ENCODE results near the gene OTUD7B. TPM values are rescaled to one million over a fixed set of nuclear protein-coding genes. Genes with fewer than 3 reads are reported as not detected.
A peak's percentile ranks its signal among the peaks of the same experiment; 100 is the strongest.

Gene OTUD7B
- total RNA-seq, 1 experiment from 2014 or later, result 11.9 TPM

DNA sequence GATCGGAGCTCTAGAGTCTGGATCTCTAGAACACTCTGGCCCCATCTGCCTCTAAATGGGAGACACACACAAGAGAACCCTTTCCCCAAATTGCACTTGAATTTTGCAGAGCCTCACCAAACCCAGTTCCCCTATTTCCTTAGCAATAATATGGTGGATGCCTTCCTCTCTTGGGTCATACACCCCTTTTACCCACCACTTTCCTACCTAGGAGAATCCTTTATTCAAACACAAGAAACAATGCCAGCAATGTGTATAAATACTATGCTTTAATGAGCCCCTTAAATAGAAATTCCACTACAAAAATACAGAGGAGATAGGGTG lies 82.2 kb downstream of the OTUD7B start:
- in situ Hi-C loops (cut with HindIII; ENCODE audit: low sequenced_read_pairs), result no loop called here
- no peak for DNase-seq (ENCODE audit: low spot score)

DNA sequence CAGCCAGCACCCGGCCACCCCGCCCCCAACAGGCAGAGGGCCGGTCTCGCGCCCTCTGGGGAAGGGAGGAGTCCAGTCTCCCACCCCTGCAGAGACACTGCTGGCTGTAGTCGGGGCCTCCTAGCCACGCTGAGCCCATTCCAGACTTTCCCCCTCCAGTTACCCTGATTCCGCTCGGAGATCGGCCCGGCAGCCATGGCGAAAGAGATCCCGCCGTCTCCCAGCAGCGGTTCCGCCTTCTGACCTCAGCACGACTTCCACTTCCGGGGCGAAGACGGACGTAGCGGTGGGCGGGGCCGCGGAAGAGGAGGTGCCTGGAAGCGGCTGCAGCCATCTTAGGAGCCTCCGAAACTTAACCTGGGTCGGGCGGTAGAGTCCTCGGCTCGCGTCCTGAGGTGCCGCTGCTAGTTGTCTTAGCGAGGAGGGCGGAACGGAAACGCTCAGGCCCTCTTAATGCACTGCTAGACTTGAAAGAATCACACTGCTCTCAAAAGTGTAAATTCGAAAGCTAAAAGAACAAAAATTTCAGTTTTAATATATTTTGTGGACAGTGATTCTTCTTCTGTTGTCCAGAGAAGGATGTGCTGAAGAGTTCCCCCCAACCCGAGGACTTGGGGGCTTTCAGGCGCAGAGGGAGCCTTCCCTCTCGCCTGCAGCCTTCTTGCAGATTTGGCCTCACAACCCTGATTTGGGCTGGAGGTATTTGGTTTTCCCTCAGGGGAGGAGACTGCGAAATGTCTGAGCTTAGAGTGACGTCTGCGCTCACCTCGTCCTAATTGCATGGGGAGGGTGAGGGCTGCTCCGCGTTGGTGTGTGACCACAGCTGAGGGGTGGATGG lies 82.7 kb downstream of the OTUD7B start, which contains the start of gene SF3B4:
Gene SF3B4 (minus strand): TSS at position 241 of the 838 bp plus-strand sequence. CDS start 44 bp downstream, at position 197.
- in situ Hi-C loops (cut with HindIII; ENCODE audit: low sequenced_read_pairs), result no loop called here
- peak; percentile 97 for DNase-seq (ENCODE audit: low spot score)

GRCh38 chr1:149927056-149927562 lies 83.4 kb downstream of the OTUD7B start:
- DNase-seq (ENCODE audit: low spot score), result no peak
- in situ Hi-C loops (cut with HindIII; ENCODE audit: low sequenced_read_pairs), result no loop called here

DNA sequence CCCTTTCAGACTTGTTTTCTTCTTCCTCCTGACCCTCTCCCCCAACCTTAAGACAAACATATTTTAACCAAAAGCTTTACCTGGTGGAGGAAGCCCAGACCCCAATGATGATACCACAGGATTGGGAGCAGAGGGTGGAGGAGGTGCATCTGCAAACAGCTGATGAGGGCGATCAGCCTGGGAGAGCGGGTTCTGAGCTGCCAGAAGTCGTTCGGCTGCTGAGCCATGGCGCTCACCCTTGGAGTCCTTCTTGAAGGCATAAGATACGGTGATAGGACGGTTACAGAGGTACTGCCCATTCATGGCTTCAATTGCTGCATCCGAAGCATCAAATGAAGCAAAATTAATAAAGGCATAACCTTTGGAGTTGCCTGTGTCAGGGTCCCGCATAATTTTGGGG lies 84.2 kb downstream of the OTUD7B start:
- in situ Hi-C loops (cut with HindIII; ENCODE audit: low sequenced_read_pairs), result no loop called here
- no peak for DNase-seq (ENCODE audit: low spot score)

GRCh38 chr1:149925751-149926150 lies 84.8 kb downstream of the OTUD7B start:
- in situ Hi-C loops (cut with HindIII; ENCODE audit: low sequenced_read_pairs), result no loop called here
- no peak for DNase-seq (ENCODE audit: low spot score)

GRCh38 chr1:149925345-149925744 lies 85.2 kb downstream of the OTUD7B start:
- in situ Hi-C loops (cut with HindIII; ENCODE audit: low sequenced_read_pairs), result no loop called here
- DNase-seq (ENCODE audit: low spot score), result no peak

DNA sequence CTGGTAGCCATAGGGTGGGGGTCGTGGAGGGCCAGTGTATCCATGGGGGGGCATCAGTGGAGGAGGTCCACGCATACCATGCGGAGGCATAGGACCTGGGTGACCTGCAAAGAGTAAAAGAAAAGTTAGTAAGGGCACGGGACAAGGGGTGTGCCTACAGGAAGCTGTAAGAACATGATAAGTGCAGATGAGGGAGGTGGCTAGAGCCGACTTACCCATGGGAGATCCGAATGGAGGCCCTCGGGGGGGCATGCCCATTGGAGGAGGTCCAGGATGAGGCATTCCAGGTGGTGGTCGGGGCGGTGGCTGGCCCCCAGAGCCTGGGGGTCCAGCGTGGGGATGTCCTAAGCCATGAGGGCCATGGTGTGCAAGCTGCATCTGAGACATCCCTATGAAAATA lies 86.9 kb downstream of the OTUD7B start:
- in situ Hi-C loops (cut with HindIII; ENCODE audit: low sequenced_read_pairs), result no loop called here
- no peak for DNase-seq (ENCODE audit: low spot score)

DNA sequence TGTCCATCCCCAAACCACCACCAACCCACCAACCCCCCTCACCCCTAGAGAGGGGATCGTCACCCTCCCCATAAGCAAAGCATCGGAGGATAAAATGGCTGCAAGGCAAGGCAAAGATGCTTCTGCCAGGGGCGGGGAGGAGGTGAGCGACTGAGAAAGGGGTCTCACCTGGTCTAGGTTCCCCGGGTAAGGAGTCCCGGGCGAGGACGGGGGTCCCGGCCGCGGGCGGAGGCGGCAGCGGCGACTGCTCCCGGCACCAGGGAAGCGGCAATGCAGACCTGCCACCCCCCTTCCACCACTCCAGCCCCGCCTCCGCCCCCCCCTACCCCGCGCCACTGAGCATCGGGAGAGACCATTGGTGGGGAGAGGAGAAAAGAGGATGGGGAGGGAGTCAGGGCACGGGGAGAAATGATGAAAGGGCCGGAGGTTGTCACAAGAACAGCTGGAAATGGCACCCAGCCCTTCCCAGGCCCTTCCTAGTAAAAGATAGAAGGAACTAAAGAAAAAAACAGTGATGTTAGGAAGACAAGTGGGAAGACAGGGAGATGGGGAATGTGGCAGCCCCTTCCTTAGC lies 92.9 kb downstream of the OTUD7B start, which contains the start of gene SV2A:
Gene SV2A (minus strand): TSS at position 274 of the 574 bp plus-strand sequence. CDS start 4,004 bp downstream, outside the sequence.
- in situ Hi-C loops (cut with HindIII; ENCODE audit: low sequenced_read_pairs), result no loop called here
- peak; percentile 90 for DNase-seq (ENCODE audit: low spot score)

- in situ Hi-C loops (cut with HindIII; ENCODE audit: low sequenced_read_pairs), result no loop called here
- DNase-seq (ENCODE audit: low spot score), result peak; percentile 33
These were observed 93.7 kb downstream of the OTUD7B start for GRCh38 chr1:149916898-149917252.

- in situ Hi-C loops (cut with HindIII; ENCODE audit: low sequenced_read_pairs), result no loop called here
- DNase-seq (ENCODE audit: low spot score), result peak; percentile 21
These were observed 94.2 kb downstream of the OTUD7B start for GRCh38 chr1:149916193-149916897.

DNA sequence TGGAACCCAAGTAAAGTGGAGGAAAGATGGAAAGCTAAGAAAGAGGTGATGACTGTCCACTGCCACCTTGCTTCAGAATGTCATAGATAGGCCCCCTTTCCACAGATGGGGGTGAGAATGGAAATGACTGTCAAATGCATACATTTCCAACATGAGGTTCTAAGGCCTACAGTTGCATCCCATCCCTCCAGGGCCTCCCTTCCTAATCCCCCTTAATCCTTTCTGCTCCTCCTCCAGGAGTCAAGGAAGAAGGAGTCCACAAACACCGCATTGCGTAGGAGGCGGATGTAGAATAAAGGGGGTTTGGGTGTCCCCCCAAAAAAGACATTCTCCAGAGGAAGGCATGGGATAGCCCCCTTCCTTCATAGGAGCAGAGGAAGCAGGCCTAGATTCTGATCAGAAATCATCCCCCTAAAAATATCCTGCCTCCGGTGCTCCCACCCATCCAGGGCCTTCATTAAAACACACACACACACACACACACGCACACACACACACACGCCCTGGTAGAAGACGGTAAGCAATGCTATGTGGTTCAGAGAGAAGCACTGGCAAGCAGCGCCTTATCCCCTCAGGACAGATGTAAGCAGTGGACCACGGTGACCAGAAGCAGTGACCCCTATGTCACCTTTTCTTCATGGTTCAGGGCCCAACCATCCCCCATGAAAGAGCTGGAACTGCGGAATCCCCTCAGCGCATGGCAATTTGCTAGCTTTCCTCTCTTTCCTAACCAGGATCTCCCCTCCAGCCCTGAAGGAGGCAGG lies 94.9 kb downstream of the OTUD7B start:
- DNase-seq (ENCODE audit: low spot score), result no peak
- in situ Hi-C loops (cut with HindIII; ENCODE audit: low sequenced_read_pairs), result no loop called here

DNA sequence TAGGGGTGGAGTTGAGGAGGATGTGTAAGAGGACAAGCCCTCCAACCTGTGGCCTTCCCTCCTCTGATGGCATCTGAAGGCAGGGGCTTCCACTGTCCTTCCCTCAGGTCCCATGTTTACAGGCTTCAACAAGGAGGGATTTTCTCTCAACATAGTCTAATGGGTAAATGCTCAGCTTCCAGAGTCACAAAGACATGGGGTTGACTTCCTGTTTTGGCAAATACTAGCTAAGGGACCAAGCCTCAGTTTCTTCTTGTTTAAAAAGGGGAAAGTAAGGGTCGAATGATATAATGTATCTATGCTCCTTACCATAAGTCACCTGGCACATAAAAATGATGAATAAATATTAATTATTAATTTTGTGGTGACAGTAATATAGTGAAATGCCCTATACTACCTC lies 96.0 kb downstream of the OTUD7B start:
- DNase-seq (ENCODE audit: low spot score), result no peak
- in situ Hi-C loops (cut with HindIII; ENCODE audit: low sequenced_read_pairs), result no loop called here

DNA sequence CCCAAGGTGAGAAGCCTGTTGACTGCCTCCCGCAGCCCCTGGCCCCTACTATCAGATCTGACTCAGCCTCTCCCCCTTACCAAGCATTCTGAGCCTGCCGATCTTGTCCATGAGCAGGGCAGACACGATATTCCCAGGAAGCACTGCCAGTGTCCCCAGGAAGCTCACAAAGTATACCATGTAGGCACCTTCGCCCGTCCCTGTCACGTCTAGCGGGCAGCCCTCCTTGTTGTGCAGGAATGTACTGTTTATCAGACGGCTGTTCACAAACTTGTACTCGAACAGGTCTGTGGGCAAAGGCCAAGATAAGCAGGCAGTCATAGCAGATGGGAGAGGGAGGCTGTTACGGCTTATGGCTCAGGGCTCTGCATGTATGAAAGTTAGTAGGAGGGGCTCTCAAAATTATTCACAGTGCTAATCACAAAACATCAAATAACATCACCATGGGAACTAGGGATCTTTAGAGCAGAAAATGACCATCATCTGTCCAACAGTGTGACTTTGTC lies 103.9 kb downstream of the OTUD7B start:
- no peak for DNase-seq (ENCODE audit: low spot score)
- in situ Hi-C loops (cut with HindIII; ENCODE audit: low sequenced_read_pairs), result no loop called here

DNA sequence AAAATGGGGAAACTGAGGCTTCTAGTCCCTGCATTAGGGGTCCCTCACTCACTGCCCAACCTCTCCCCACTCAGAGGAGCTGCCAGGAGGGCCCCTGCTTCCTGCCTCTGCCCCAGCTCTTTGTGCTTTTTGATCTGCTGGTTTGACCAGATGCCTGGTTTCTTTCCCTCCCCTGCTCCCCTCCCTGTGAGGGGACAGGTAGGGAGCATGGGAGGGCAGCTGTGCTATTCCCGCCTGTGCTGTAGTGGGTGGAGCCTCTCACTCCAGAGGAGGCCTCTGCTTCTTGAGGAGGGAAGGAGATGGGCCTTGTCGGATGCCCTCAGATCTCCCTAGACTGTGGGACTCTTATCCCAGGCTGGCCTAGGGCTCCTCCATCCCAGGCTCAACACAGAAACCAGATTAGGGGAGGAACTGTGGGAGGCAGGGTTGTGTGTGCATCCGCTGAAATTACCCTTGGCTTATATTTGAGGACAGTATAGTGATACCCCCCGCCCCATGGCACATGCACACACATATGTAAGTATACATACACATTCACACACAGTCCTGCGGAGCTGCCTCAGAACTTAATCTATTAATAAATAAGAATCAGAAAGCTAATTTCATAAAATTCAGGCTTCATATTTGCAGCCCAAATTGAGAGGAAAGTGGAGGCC lies 106.6 kb downstream of the OTUD7B start:
- DNase-seq (ENCODE audit: low spot score), result no peak
- in situ Hi-C loops (cut with HindIII; ENCODE audit: low sequenced_read_pairs), result no loop called here

DNA sequence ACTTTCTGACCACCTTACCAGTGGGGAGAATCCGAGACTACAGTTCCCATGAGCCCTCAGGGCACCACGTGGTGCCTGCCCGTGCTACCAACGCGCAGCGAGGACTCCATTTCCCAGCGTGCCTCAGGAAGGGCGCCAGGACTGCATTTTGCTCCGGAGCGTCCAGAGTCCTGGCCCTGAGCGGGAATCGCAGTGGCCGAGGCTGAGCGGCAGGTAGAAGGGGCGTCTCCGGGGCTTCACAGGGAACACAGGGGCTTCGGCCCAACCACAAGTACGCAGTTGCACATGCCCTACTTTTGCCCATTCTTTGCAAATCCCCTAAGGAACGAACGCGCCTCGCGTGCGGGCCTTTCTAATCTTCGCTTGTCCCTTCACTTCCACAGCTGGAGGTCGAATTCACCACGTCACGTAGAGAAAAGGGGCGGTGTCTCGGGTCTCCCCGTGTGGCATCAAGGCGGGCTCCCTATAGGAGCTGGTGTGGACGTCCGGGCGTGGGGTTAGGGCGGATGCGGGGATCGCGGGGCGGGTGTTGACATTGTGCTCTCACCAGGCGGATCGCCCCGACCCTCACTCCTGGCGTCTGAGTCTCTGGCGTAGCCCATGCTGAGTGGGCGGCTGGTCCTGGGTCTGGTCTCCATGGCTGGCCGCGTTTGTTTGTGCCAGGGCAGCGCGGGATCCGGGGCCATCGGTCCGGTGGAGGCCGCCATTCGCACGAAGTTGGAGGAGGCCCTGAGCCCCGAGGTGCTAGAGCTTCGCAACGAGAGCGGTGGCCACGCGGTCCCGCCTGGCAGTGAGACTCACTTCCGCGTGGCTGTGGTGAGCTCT lies 110.9 kb downstream of the OTUD7B start, which contains the start of gene BOLA1:
Gene BOLA1 (plus strand): TSS at position 109 of the 825 bp plus-strand sequence. CDS start 492 bp downstream, at position 601.
- DNase-seq (ENCODE audit: low spot score), result peak; percentile 96
- in situ Hi-C loops (cut with HindIII; ENCODE audit: low sequenced_read_pairs), result loop anchor here (25.0 kb wide), 1 partner anchor 163 kb away; the partner anchor contains the start of gene VPS45

- DNase-seq (ENCODE audit: low spot score), result no peak
- in situ Hi-C loops (cut with HindIII; ENCODE audit: low sequenced_read_pairs), result loop anchor here (25.0 kb wide), 1 partner anchor 166 kb away; the partner anchor contains the start of gene VPS45
These were observed 114.0 kb downstream of the OTUD7B start for GRCh38 chr1:149896575-149896974.

GRCh38 chr1:149888999-149889289 lies 121.6 kb downstream of the OTUD7B start:
- no peak for DNase-seq (ENCODE audit: low spot score)
- in situ Hi-C loops (cut with HindIII; ENCODE audit: low sequenced_read_pairs), result loop anchor here (25.0 kb wide), 1 partner anchor 173 kb away; the partner anchor contains the start of gene VPS45
